UCSD-AML1 (cell line): Measurements from ENCODE around the gene VAV2.
"Not testable (repeated sequence)": the region's sequence is repeated elsewhere in the genome, so short reads cannot be mapped to it uniquely, and the experiment has no call there.

Source experiments
- DNase-seq: peaks from one replicate; lab custom pipeline; 2025; ENCODE audit not compliant: unreplicated experiment; lab: John Stamatoyannopoulos, UW

VAV2 gene

DNA sequence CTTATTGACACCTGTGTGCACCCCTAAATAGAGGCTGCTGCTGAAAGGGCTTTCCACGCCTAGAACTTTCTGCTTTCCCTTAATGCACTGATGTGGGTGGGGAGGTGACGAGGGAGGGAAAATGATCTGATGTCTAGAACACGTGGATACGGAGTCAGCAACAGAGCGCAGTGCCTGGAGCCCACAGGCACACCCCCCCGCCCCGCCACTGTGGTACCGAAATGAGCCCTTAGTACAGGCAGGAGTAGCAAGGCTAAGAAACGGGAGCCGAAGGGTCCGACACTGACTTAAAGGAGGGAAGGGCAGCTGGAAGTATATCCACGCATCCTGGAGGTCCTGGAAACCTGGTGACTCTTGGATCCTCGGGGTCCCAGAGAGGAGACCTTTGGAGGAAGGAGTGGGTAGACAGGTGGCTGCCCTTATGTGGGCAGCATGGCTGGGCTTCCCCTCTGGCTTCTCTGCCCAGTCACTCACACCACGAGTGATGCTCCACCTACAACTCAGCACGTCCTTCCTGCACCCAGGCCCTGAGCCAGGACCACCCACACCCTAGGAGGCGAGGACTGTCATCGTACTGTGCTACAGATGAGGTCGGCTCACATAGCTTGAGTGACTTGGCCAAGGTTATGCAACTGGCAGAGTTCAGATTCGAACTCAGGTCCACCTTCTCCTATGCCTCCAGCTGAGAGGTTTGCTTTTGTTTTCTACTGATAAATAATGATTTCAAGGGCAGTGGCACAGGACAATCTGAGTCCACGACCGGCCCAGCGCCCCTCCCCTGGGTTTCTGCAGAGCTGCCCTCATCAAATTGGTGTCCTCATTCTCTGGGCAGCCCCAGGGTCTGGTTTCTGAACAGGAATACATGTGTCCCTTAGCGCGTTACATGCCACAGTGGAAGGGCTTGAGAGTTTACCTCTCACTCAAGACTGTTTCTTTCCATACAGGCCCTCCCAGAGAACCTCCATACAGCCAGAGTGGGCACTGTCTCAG, 4.7 kb upstream of the VAV2 start:
- DNase-seq: no peak

DNA sequence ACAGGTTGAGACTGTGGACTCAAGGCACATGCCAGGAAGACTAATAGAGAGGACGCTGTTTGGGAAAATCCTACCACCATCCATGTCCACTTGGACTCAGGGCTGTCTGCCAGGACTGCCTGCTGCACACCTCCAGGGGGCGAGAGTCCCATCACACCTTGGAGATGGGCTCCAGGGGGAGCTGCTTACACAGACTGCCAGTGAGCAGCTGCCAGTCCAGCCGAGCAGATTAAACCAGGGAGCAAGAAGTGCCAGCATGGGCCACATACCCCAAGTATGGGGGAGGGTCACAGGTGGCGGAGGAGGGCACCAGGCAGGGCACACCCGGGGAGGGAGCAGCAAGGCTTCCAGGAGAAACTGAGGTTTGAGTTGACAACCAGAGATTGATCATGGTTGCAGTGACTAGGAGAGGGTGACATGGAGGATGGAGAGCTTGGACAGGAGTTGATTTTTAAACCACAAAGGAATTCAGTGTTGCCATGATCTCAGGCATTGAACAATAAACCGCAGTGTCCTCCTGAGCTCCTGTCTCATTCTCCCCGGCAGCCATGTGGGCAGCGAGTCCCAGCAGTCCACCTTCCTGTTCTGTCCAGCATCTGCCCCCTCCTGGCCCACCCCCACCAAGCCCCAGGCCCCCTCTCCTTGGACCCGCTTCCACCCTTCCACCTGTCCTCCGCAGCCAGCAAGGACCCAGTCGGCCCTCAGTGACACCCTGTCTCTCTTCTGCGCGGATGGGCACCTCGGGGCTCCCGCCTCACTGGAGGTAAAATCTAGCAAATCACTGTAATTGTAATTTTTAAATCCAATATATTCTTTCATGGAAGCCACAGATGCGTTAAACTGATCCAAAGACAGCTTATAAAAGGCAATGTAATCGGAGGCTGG, 3.1 kb upstream of the VAV2 start:
- no peak for DNase-seq

DNA sequence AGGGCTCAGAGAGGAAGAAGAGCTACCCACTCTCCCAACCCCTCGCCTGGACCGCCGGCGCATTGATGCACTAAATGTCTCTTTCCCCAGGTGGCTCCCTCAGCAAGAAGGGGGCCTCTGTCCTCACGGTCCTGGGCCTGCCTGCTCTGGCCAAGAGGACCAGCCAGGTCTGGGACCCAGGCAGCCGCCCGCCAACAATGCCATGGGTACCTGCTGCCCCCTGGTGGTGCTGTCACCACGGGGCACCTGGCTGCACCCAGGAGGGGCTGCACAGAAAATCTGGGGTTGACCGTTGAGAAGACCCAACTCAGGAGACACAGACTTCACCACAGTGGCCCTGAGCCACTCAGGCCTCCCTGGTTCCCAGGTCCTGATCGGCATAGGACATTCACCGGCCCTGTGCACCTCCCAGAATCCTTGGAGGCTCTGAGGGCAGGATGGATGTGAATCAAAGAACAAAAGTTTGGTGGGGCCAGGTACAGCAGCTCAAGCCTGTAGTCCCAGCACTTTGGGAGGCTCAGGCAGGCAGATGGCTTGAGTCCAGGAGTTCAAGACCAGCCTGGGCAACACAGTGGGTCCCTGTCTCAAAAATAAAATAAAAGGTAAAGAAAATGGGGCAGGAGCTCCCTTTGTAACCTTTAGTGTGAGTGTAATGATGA, 2.4 kb upstream of the VAV2 start:
- peak; percentile 80 for DNase-seq

DNA sequence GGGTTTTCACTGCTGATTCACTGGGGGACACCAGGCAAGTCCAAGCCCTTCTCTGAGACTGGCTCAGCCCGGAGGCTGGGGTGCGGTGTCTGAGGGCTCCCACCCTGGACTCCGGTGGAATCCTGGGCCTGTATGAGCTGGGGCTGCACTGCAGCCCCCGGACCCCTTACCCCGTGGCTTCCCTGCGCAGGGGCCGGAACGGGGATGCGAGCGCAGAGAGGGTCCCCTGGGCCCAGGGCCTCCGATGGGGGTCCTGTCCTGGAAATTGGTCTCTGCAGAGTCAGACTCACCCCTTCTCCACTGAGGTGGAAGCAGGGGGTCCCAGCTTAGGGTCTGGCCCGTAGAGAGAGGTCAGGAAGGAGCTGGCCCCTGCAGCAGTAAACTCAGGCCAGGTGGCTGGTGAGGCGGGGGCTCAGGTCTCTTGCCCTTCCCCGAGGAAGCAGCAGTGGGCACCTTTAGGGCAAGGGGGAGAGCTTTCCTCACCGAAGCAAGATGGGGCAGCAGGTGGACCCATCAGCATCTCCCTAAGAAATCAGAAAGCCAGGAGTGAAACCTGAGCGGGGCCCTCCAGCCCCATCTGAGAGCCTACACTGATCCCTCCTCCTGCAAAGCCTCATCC, 1.6 kb upstream of the VAV2 start:
- DNase-seq: no peak

DNA sequence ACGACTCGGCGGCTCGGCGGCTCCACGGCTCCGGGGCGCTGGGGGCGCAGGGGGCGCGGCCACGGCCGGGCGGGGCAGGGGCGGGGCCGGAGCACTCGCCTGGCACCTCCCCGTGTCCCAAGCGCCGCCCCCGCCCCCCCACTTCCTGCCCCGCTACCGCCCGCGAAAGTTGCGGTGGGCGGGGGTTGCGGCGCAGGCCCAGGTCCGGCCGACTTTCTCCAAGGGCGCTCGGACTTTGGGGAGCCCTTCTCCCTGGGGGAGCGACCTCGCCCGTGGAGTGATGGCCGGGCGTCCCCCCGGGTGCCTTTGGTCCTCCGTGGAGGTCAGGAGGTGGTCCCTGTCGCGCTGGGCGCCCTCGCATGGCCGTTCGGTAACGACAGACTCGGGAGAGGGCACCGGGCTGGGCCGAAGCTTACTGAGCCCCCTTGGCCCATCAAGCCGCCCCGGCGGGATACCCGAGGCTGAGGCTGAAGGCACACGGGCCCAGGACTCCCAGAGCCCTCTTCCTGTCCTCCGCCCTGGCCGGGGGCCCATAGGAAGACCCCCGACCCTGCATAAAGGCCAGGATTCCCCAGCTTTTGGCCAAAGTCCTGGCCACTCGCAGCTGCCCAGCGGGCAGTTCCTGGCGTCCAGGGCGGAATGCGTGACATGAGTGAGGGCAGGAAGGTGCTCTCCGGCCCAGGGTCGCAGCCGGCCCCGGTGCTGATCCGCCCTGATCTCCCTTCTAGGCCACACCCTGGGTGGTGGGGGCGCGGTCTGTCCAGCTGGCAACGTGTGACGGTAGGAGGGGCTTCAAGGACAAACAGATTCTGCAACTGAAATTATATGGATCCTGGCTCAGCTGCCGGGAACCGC, 883 bp upstream of the VAV2 start:
- DNase-seq: peak; percentile 76

DNA sequence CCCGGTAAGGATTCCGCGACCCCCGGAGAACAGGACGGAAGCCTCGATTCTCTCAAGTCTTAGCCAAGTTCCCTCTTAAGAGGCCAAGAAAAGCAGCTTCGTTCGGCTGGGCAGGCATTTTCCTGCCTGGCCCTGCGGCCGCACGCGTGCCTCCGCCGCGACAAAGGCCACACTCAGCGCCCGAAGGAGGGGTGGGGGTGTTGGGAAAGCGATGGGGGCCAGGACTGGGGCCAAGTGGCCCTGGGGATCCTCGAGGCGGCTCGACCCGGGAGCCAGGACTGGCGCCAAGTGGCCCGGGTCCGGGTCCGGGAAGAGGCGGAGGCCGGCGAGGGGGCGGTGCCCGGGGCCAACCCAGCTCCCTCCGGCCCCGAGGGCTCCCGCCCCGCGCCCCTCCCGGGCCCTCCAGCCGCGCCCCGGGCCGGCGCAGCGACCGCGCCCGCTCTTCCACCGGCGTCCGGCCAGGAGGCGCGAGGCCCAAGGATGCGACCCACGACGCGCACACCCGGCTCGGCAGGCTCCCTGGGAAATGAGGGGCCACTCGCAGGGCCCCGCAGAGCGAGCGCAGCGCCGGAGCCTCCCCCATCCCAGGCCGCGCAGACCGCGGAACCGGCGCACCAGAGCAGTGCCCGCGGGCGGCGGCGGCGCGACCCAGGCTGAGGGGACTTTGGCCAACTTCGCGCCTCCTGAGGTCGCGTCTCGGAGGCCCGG, 756 bp downstream of the VAV2 start:
- DNase-seq: no peak

DNA sequence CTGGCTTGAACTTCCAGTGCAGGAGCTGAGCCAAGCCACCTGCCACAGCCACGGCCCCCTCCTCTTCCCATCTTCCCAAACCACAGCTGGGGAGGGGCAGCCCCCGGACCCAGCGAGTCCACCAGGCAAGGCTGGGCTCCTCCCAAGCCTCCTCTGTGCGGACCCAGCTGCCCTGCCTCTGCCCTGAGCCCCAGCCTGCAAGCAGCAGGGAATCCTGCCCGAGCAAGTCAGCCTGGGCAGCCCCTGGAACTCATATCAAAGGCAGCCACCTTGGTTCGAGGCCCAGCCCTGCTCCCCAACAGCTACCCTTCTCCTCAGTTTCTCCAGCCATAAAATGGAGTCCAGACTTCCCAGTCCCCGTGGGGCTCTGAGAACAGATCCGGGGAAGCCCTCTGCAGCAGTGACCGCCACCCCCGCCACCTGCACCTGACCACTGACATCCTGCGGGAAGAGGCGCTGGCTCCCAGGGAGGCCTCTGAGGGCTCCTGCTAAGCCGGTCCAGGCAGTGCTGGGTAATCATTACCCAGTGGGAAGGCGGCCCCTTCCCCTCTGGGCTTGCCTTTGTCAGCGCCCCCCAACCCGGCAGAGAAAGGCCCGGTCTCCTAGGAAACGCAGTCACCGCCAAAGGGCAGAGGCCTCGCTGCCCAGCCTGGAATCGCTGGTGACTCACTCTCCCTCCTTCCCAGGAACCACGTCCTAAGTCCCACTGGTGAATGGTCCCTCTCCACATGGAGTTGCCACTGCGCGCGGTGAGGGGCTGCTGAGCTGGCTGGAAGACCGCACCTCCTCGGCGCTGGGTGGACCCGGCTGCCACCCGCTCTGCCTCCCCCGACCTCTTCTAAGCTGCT, 1.5 kb downstream of the VAV2 start:
- DNase-seq: no peak

DNA sequence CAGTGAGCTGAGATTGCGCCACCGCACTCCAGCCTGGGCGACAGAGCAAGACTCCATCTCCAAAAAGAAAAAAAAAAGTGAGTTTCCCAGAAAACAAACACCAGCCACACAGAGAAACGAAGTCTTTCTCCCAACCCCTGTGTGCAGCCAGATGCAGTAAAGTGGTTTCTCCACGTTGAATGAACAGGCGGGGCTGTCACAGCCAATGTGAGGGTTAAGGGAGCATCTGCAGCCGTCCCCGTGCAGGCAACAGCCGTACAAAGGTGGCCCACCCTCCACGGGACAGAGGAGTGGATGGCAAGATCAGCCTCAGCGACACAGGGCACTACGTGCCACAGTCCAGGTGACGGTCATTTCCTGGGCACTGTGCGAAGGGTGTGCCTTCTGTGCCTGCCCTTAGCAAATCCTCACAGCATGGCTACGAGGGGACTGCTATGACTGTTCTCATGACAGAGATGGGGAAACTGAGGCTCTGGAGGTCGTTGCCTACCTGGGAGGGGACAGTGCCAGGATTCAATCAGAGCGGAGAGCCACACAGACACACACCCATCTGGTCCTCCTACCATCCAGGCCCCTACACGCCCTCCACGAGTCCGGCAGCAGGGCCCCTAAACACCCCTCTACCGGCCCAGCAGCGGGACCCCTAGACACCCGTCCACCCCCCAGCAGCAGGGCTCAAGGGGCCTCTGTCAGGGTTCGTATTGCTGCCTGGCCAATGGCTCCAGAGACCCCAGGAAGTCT, 2.3 kb downstream of the VAV2 start:
- DNase-seq: no peak

DNA sequence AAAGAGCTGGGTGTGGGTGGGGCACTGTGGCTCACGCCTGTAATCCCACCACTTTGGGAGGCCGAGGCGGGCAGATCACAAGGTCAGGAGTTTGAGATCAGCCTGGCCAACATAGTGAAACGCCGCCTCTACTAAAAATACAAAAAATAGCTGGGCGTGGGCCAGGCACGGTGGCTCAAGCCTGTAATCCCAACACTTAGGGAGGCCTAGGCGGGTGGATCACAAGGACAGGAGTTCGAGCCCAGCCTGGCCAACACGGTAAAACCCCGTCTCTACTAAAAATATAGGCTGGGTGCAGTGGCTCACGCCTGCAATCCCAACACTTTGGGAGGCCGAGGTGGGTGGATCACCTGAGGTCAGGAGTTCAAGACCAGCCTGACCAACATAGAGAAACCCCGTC, 3.4 kb downstream of the VAV2 start:
- DNase-seq: not testable (repeated sequence)

DNA sequence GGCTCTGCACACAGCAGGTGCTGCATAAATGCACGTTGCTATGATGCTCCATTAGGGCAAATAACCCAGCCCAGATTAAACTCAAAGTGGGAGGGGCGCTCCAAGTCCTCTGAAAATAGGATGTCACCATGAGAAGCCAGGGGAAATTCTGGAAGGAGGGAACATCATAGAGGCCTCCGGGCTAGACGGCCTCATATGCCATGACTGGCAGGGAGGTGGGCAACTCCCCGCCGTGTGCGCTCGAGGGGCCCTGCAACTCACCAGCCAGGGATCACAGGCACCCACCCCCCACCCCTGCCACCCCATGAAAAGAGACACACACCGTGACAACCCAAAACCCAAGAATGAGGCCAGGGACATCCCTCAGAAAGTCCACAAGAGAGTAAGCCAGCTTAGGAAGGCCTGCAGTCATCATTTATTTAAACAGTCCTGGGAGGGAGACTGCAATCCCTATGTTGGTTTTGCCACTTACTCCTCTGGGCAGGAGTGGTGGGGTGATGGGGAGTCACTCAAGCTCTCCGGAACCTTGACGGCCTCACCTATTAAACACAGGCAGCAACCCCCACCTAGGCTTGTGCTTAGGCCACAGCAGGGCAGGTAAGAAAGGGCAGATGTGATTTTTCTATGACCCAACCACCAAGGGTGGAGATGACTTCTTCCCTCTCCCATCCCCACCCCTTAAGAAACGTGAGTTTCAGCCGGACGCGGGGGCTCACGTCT, 4.0 kb downstream of the VAV2 start:
- DNase-seq: no peak

DNA sequence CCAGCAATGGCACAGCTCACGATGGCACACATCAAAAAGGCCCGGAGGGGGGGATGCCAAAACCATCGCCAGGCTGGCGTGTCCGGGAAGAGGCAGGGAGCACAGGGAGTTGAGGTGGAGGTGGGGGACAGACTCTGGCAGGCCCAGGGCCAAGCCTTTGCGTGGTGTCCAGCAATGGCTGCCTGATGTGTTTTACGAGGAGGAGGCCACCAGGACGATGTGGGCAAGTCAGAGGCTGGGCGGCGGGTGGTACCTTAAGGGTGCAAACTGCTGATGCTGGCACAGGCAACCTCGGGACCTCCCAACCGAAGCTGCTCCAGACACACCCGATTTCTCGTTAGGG, 4.7 kb downstream of the VAV2 start:
- no peak for DNase-seq

DNA sequence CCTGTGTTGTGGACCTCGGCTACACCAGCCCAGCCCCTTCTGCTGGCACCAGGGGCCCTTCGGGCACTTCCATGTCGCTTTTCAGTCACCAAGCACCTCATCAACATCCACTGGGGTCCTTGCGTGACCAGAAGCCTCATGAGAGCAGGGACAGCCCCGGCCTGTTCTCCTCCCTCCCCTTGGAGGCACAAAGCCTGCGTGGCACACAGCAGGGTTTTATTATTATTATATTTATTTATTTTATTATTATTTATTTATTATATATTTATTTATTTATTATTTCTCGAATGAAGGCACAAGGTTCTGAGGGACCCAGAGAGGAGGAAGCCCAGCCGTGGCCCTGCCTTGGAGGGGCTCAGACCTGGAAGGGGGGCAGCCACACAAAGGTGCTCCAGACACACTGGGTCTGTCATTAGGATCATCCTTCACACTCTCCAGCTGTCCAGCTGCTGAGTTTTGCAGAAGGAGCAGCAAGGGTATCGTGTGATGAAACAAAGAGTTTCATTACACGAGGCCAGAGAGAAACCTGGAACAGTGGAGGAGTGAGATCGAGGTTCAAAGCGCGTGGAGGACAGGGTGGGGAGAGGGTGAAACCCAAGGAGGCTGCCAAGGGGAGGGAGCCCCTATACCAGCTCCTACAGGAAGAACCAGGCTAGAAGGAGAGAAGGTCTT, 5.2 kb downstream of the VAV2 start:
- DNase-seq: no peak

DNA sequence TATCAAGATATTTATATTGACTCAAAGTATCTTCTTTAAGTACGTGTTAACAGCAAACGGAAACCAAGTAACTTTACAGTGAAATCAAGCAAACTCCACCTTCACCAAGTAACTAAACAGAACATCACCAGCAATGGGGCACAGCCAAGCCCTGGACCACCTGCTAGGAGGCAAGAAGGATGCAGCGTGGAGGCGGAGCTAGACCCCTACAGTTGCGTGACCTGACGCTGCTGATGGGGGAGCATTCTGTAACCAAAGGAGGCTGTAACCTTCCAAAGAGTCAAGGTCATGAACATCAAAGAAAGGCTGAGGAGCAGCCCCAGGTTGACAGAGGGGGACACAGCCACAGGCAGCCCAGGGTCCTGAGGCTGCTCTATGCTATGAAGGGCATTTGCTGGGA, 6.1 kb downstream of the VAV2 start:
- DNase-seq: no peak

DNA sequence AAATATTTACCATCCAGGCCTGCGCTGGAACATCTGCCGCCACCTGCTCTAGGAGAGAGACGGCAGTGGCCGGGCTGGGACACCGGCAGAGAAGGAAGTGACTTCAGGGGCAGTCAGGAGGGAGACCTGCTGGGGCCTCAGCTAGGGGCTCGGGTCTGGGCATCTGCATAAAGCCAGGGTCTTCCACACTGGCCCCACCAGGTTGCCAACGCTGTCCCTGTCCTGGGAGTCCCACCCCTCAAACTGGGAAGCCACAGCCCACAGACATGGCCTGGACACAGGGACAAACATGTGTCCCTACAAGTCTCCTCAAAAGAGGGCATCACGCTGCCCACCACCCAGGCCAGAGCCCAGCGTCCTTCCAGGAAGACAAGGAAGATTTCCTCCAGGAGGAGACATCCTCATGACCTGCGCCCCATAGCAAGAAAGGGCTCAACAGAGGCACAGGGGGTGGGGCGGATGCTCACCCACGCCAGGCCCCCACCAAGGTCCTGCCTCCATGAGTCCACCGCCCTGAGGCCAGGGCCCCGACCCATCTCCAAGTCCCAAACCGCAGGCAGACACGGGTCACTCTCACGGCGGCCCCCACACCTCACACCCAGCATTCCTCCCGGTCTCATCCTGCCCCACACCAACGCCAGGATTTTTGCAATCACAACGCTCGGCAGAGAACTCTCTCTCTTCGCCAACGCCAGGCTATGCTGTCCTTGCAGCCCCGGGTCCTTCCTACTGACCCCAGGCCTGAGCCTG, 9.0 kb downstream of the VAV2 start:
- no peak for DNase-seq

DNA sequence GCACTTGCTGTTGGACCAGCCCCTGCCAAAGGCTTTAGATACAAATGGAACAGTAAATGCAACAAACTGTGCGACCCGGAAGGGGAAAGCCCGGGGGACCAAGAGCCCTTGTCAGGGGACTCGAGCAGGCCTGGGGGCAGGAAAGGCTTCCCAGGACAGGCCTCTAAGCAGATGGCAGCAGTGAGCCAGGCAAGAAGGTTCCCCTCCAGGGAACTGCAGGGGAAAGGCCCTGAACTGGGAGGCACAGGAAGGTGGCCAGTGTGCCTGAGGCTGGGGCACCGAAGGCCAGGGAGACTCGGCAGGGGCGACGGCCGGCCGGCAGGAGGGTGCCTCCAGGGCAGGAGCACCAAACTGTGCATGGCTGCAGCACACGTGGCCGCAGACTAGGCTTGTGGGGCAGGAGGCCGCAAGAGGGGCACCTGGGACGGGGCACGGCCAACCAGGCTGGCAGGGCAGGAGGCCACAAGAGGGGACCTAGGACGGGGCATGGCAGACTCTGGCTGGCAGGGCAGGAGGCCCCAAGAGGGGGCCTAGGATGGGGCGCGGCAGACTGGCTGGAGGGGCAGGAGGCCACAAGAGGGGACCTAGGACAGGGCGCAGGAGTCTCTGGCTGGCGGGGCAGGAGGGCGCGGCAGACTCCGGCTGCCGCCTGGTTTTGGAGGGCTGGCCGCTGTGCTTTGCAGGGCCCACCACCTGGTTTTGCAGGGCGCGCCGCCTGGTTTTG, 10.0 kb downstream of the VAV2 start:
- DNase-seq: no peak
